ENCODE measurements around the gene ZBTB24. TPM values are rescaled to one million over a fixed set of nuclear protein-coding genes. Genes with fewer than 3 reads are reported as not detected.

Gene ZBTB24
- total RNA-seq, 4 donors from 2014 or later = 3.0 to 7.8 (median 5.7) TPM

DNA sequence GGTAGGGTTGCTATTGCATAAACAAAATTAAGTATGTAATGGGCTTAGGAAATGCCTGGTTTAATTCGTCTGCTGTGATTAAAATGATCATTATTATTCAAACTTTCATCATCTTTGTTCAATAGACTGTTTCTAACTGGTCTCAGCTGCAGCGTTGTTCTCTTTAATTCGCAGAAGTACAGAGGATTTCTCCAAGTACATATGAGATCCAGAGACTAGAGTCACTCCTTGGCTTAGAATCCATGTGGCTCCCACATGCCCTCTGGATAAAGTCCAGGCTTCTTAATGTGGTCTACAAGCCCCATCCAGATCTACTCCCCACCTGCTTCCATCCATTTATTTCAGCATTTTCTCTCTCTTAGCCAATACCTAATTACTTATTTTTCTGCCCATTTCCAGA lies 1.1 kb upstream of the ZBTB24 start:
- no peak for DNase-seq
- in situ Hi-C loops (cut with MboI; ENCODE audit: low pct_ligation_motif_present in 1 of 4, low pct_unique_long_range_greater_than_20kb in 1 of 4, low sequenced_read_pairs in 3 of 4) (no loop called here), intact Hi-C loops (cut with DNase I; ENCODE audit: low total_unique reads) (loop anchor here (5.0 kb wide), 1 partner anchor 1528 kb away; no protein-coding TSS in a partner anchor)
- Histone ChIP-seq H3K36me3 (no peaks in the 10 kb centered on the region), H3K27ac (peak overlapping the region; percentile 88 to 95 (median 92)), H3K4me3 (peak overlapping the region in 2 of 4 donors; percentile 97 to 99), H3K4me1 (peaks cover 17 to 44% (median 29%) of the 10 kb centered on the region in 4 donors), H3K27me3 (no peaks in the 10 kb centered on the region), H3K9me3 (no peaks in the 10 kb centered on the region)
- TF ChIP-seq, protein P1, sequence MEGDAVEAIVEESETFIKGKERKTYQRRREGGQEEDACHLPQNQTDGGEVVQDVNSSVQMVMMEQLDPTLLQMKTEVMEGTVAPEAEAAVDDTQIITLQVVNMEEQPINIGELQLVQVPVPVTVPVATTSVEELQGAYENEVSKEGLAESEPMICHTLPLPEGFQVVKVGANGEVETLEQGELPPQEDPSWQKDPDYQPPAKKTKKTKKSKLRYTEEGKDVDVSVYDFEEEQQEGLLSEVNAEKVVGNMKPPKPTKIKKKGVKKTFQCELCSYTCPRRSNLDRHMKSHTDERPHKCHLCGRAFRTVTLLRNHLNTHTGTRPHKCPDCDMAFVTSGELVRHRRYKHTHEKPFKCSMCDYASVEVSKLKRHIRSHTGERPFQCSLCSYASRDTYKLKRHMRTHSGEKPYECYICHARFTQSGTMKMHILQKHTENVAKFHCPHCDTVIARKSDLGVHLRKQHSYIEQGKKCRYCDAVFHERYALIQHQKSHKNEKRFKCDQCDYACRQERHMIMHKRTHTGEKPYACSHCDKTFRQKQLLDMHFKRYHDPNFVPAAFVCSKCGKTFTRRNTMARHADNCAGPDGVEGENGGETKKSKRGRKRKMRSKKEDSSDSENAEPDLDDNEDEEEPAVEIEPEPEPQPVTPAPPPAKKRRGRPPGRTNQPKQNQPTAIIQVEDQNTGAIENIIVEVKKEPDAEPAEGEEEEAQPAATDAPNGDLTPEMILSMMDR (IDR thresholded peaks at IDR 0.05) = no peak
- TF ChIP-seq EP300 (IDR thresholded peaks at IDR 0.05; ENCODE audit: low read depth) = no peak
- TF ChIP-seq POLR2A (IDR thresholded peaks at IDR 0.05) = no peak
- TF ChIP-seq POLR2AphosphoS5 (IDR thresholded peaks at IDR 0.05) = no peak
- 60 to 82% methylated on average over 3 of the region's 3 CpGs for WGBS, 2 donors (ENCODE audit: low coverage in 1 of 2)

DNA sequence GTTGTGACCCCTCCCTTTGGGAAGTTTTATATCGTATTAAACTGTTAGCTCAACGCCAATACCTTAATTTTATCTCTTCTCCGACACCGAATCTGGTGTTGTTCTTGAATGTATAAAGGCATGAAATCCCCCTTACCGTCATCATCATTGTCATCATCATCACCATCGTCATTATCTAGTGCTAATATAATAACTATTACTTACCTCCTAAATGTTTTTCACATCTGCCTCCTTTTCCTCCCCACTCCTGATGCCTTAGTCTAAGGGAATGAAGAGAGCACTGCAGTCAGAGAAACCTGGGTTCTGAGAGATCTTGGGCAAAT lies 677 bp upstream of the ZBTB24 start:
- Histone ChIP-seq H3K27ac (peak overlapping the region; percentile 88 to 95 (median 92)), H3K4me3 (peak overlapping the region; percentile 7 to 99 (median 84)), H3K36me3 (no peaks in the 10 kb centered on the region), H3K4me1 (peaks cover 20 to 48% (median 31%) of the 10 kb centered on the region in 4 donors), H3K9me3 (no peaks in the 10 kb centered on the region), H3K27me3 (no peaks in the 10 kb centered on the region)
- TF ChIP-seq, protein P1 (IDR thresholded peaks at IDR 0.05) = no peak
- TF ChIP-seq EP300 (IDR thresholded peaks at IDR 0.05; ENCODE audit: low read depth) (no peak), POLR2AphosphoS5 (IDR thresholded peaks at IDR 0.05) (no peak), POLR2A (IDR thresholded peaks at IDR 0.05) (no peak)
- no peak for DNase-seq
- in situ Hi-C loops (cut with MboI; ENCODE audit: low pct_ligation_motif_present in 1 of 4, low pct_unique_long_range_greater_than_20kb in 1 of 4, low sequenced_read_pairs in 3 of 4) (no loop called here), intact Hi-C loops (cut with DNase I; ENCODE audit: low total_unique reads) (loop anchor here (5.0 kb wide), 1 partner anchor 1529 kb away; no protein-coding TSS in a partner anchor)
- WGBS, 2 donors (ENCODE audit: low coverage in 1 of 2) = 0 to 3% methylated on average over 4 to 6 of the region's 6 CpGs

DNA sequence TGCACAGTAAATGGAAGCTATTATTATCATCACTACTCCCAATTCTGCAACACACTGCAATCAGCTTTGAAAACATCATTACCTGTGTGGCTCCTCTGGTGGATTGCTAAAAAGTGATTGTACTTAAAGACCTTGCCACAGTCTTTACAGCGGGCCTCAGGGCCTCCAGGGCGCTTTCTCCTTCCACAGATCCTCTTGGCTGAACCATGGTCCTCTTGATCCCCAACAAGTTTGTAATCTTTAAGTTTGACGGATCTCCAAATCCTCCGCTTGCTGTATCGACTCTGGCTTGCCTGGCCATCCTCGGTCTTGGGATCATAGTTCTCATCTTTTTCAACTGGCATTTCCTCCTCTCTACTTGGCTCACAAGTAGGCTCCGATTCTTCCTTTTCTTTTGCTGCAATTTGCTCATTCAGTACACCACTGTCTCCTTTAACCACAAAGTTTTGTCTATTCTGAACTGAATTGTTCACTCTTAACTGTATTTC lies 2.0 kb downstream of the ZBTB24 start:
- in situ Hi-C loops (cut with MboI; ENCODE audit: low pct_ligation_motif_present in 1 of 4, low pct_unique_long_range_greater_than_20kb in 1 of 4, low sequenced_read_pairs in 3 of 4) = no loop called here
- Histone ChIP-seq H3K4me3 (peak overlapping the region in 1 of 4 donors; percentile 19), H3K9me3 (no peaks in the 10 kb centered on the region), H3K4me1 (peaks cover 21 to 67% (median 39%) of the 10 kb centered on the region in 4 donors), H3K27me3 (no peaks in the 10 kb centered on the region), H3K27ac (no peak overlapping the region), H3K36me3 (no peaks in the 10 kb centered on the region)
- intact Hi-C loops (cut with DNase I; ENCODE audit: low total_unique reads) = loop anchor here (5.0 kb wide), 1 partner anchor 1531 kb away; no protein-coding TSS in a partner anchor
- no peak for DNase-seq
- 92 to 98% methylated on average over 5 to 7 of the region's 7 CpGs for WGBS, 2 donors (ENCODE audit: low coverage in 1 of 2)
- TF ChIP-seq, protein P1 (IDR thresholded peaks at IDR 0.05) = no peak
- TF ChIP-seq EP300 (IDR thresholded peaks at IDR 0.05; ENCODE audit: low read depth) (no peak), POLR2AphosphoS5 (IDR thresholded peaks at IDR 0.05) (no peak), POLR2A (IDR thresholded peaks at IDR 0.05) (no peak)

DNA sequence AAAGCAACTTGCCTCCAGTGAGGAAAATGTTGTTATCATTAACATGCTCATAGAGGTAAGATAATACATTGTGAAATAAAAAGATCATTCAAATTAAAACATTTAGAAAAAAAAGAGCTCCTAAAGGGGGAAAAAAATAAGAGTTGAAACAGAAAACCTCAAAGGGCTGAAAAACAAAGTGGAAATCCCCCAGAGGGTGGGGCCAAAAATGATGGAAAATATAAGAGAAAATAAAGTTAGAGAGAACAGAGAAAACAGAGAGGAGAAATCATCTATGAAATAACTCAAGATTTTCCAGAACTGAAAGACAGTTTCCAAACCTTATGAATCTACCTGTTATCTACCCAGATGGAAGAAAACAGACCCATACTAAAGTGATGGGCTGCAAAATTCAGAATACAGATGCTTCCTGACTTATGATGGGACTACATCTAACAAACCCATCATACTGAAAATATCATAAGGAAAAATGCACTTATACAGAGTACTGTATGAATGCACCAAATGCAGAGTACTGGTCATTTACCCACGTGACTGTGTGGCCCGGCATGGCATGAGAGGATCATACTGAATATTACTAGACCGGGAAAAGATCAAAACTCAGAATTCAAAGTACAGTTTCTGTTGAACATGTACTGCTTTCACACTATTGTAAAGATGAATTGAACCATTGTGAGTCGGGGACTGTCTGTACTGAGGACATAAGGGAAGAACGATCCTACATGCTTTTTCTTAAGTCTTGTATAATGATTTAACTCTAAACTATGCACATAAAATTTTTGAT lies 4.0 kb downstream of the ZBTB24 start:
- peak overlapping the region in 1 of 4 donors; percentile 14 for H3K4me3 ChIP-seq
- H3K36me3 ChIP-seq = peaks cover 0 to 8% (median 1%) of the 10 kb centered on the region in 4 donors
- intact Hi-C loops (cut with DNase I; ENCODE audit: low total_unique reads) (loop anchor here (1.0 kb wide), 1 partner anchor 31 kb away; no protein-coding TSS in a partner anchor), in situ Hi-C loops (cut with MboI; ENCODE audit: low pct_ligation_motif_present in 1 of 4, low pct_unique_long_range_greater_than_20kb in 1 of 4, low sequenced_read_pairs in 3 of 4) (no loop called here)
- no peak for DNase-seq
- H3K27me3 ChIP-seq = no peaks in the 10 kb centered on the region
- no peak overlapping the region for H3K27ac ChIP-seq
- no peak for TF ChIP-seq EP300 (IDR thresholded peaks at IDR 0.05; ENCODE audit: low read depth)
- WGBS, 2 donors (ENCODE audit: low coverage in 1 of 2) = 56 to 80% methylated on average over 4 to 5 of the region's 5 CpGs
- H3K9me3 ChIP-seq = no peaks in the 10 kb centered on the region
- peaks cover 21 to 59% (median 37%) of the 10 kb centered on the region in 4 donors for H3K4me1 ChIP-seq

Data from transverse colon (tissue), 4 donors.